ENCODE data around the gene ZNF784.

DNA sequence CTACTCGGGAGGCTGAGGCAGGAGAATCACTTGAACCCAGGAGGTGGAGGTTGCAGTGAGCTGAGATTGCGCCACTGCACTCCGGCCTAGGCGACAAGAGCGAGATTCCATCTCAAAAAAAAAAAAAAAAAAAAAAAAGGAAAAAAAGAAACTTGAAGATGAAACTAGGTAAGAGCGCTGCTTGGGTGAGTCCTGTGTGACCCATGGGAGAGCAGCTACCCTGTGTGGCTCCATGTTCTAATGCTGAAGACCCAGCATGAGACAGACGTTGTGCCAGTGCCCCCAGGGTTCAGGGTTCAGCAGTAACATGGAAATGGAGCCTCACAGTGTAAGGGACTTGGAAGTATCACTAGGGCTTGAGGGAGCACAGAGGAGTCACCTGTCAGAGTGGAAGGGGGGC lies 5.9 kb downstream of the ZNF784 start:
- TF ChIP-seq, protein P1, sequence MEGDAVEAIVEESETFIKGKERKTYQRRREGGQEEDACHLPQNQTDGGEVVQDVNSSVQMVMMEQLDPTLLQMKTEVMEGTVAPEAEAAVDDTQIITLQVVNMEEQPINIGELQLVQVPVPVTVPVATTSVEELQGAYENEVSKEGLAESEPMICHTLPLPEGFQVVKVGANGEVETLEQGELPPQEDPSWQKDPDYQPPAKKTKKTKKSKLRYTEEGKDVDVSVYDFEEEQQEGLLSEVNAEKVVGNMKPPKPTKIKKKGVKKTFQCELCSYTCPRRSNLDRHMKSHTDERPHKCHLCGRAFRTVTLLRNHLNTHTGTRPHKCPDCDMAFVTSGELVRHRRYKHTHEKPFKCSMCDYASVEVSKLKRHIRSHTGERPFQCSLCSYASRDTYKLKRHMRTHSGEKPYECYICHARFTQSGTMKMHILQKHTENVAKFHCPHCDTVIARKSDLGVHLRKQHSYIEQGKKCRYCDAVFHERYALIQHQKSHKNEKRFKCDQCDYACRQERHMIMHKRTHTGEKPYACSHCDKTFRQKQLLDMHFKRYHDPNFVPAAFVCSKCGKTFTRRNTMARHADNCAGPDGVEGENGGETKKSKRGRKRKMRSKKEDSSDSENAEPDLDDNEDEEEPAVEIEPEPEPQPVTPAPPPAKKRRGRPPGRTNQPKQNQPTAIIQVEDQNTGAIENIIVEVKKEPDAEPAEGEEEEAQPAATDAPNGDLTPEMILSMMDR (IDR thresholded peaks at IDR 0.05; ENCODE audit: low read length) = no peak
- TF ChIP-seq EZH2phosphoT487 (IDR thresholded peaks at IDR 0.05; ENCODE audit: low read length) (no peak), EZH2 (optimal IDR thresholded peaks at IDR 0.05; ENCODE audit: low read depth, low read length) (no peak)
